HL-60 (cell line): ENCODE measurements around the gene LIMCH1.

Experiments
- CTCF ChIP-seq: IDR thresholded peaks from one replicate; pipeline ENCODE4 v1.5.1; 2011; ENCODE audit warnings: low read length, control low read depth, inconsistent platforms; ENCODE audit not compliant: insufficient read depth
- GABPA ChIP-seq: IDR thresholded peaks from 2 replicates; pipeline ENCODE4 v1.6.1; 2012; ENCODE audit warnings: low read depth
- POLR2AphosphoS5 ChIP-seq: IDR thresholded peaks from 2 replicates; pipeline ENCODE4 v1.6.1; 2012; ENCODE audit warnings: low read depth
- REST ChIP-seq: IDR thresholded peaks from 2 replicates; pipeline ENCODE4 v1.6.1; 2012; ENCODE audit warnings: low read depth; ENCODE audit not compliant: insufficient replicate concordance

GRCh38 chr4:41686893-41687292, 148.9 kb downstream of the LIMCH1 start:
- no peak for TF ChIP-seq CTCF
- no peak for TF ChIP-seq POLR2AphosphoS5
- TF ChIP-seq GABPA: no peak
- no peak for TF ChIP-seq REST
